AG04450 (cell line): ENCODE data around the gene LYRM9. TPM values are rescaled to one million over a fixed set of nuclear protein-coding genes. Genes with fewer than 3 reads are reported as not detected.
"Not testable (repeated sequence)": the region's sequence is repeated elsewhere in the genome, so short reads cannot be mapped to it uniquely, and the experiment has no call there.

Source experiments
- CTCF ChIA-PET: fragments of 300-600, 350-600 bp; formaldehyde crosslinking; extraction: SDS; loops from one replicate; lab custom pipeline; 2022; ENCODE audit warnings: antibody characterized with exemption, inconsistent platforms; lab: Charles Lee
- POLR2A ChIA-PET: fragments of 350-600 bp; formaldehyde crosslinking; extraction: SDS; loops from one replicate; lab custom pipeline; 2021; ENCODE audit warnings: antibody characterized with exemption, inconsistent platforms; lab: Yijun Ruan, JAX
- DNase-seq: peaks from one replicate; pipeline ENCODE4 v3.0.0-alpha.2; 2011; ENCODE audit warnings: low read depth, low spot score
- H3K27ac ChIP-seq: one replicate; pipeline ENCODE4 v1.5.1; 2012; ENCODE audit warnings: low read depth, low read length, control low read depth
- H3K27me3 ChIP-seq: one replicate; pipeline ENCODE4 v1.6.0; 2012; ENCODE audit warnings: low read length; ENCODE audit not compliant: control insufficient read depth, insufficient read depth
- H3K4me3 ChIP-seq: 2 replicates; pipeline ENCODE4 v1.5.1; 2011; ENCODE audit warnings: mild to moderate bottlenecking, low read depth, low read length, control low read depth
- H3K9me3 ChIP-seq: 2 replicates; pipeline ENCODE4 v1.5.1; 2012; ENCODE audit warnings: low read length; ENCODE audit not compliant: control insufficient read depth, insufficient read depth
- CTCF ChIP-seq: IDR thresholded peaks from 2 replicates; pipeline ENCODE4 v1.5.1; 2011; ENCODE audit warnings: low read depth, low read length, control low read depth, inconsistent platforms
- polyA plus RNA-seq: library from polyadenylated mRNA; depleted of rRNA; stranded (reverse); fragments of >200 nt; gene quantifications from 2 replicates; pipeline ENCODE4 v1.2.3, GENCODE V29; 2011

Gene LYRM9
- polyA plus RNA-seq, 1 experiment = 4.9 TPM

- no peak for DNase-seq
- Histone ChIP-seq H3K4me3 (no peak overlapping the region), H3K9me3 (no peaks in the 10 kb centered on the region; the same call in 1 of the 2 replicates), H3K27ac (no peak overlapping the region), H3K27me3 (peaks cover 5% of the 10 kb centered on the region)
- ChIA-PET CTCF (interaction anchor here (1.4 kb wide), 1 partner anchor 31 kb away, joined by 3 read pairs; no protein-coding TSS in a partner anchor), POLR2A (no interaction called here)
- TF ChIP-seq CTCF = no peak
Measured at GRCh38 chr17:27848931-27849330, 44.2 kb downstream of the LYRM9 start.

GRCh38 chr17:27846808-27847307 lies 46.3 kb downstream of the LYRM9 start:
- H3K27me3 ChIP-seq, H3K4me3 ChIP-seq, CTCF ChIA-PET, H3K27ac ChIP-seq, POLR2A ChIA-PET, DNase-seq, H3K9me3 ChIP-seq: not testable (repeated sequence)

GRCh38 chr17:27846042-27846655 lies 47.0 kb downstream of the LYRM9 start:
- ChIA-PET CTCF (no interaction called here), POLR2A (no interaction called here)
- no peaks in the 10 kb centered on the region for H3K27me3 ChIP-seq
- H3K9me3 ChIP-seq = no peaks in the 10 kb centered on the region; the same call in 1 of the 2 replicates
- no peak for DNase-seq
- H3K4me3 ChIP-seq = no peak overlapping the region
- H3K27ac ChIP-seq = no peak overlapping the region
- no peak for TF ChIP-seq CTCF

- no peak overlapping the region for H3K4me3 ChIP-seq
- POLR2A ChIA-PET = no interaction called here
- no peaks in the 10 kb centered on the region; the same call in 1 of the 2 replicates for H3K9me3 ChIP-seq
- H3K27ac ChIP-seq = no peak overlapping the region
- no peak for TF ChIP-seq CTCF
- DNase-seq = no peak
- CTCF ChIA-PET = interaction anchor here (1.1 kb wide), 1 partner anchor 47 kb away, joined by 3 read pairs; the partner anchor contains the start of gene LYRM9
- no peaks in the 10 kb centered on the region for H3K27me3 ChIP-seq
Measured at GRCh38 chr17:27845264-27846041, 47.7 kb downstream of the LYRM9 start.

GRCh38 chr17:27840688-27841087 lies 52.5 kb downstream of the LYRM9 start:
- no peak for DNase-seq
- Histone ChIP-seq H3K4me3 (no peak overlapping the region), H3K9me3 (no peaks in the 10 kb centered on the region), H3K27ac (no peak overlapping the region), H3K27me3 (no peaks in the 10 kb centered on the region)
- ChIA-PET CTCF (no interaction called here), POLR2A (interaction anchor here (0.6 kb wide), 1 partner anchor 201 kb away, joined by 5 read pairs; no protein-coding TSS in a partner anchor)
- no peak for TF ChIP-seq CTCF

GRCh38 chr17:27840406-27840678 lies 52.8 kb downstream of the LYRM9 start:
- POLR2A ChIA-PET = interaction anchor here (0.6 kb wide), 1 partner anchor 201 kb away, joined by 5 read pairs; no protein-coding TSS in a partner anchor
- H3K27ac ChIP-seq, H3K27me3 ChIP-seq, H3K4me3 ChIP-seq, H3K9me3 ChIP-seq, CTCF ChIA-PET, DNase-seq: not testable (repeated sequence)

- H3K27me3 ChIP-seq, DNase-seq, CTCF ChIA-PET, H3K4me3 ChIP-seq, H3K27ac ChIP-seq, H3K9me3 ChIP-seq, POLR2A ChIA-PET: not testable (repeated sequence)
Measured at GRCh38 chr17:27839571-27840405, 53.4 kb downstream of the LYRM9 start.

- H3K27ac ChIP-seq, POLR2A ChIA-PET, H3K27me3 ChIP-seq, H3K9me3 ChIP-seq, CTCF ChIA-PET, DNase-seq, H3K4me3 ChIP-seq: not testable (repeated sequence)
Measured at GRCh38 chr17:27838607-27839006, 54.6 kb downstream of the LYRM9 start.
